K562 (cell line): ENCODE results near the gene PSMD2. TPM values are rescaled to one million over a fixed set of nuclear protein-coding genes. Genes with fewer than 3 reads are reported as not detected.
A peak's percentile ranks its signal among the peaks of the same experiment; 100 is the strongest.

ENCODE experiments used
- BRF1 ChIP-seq: IDR thresholded peaks from 3 replicates; pipeline ENCODE4 v1.6.1; 2011; ENCODE audit warnings: borderline replicate concordance, mild to moderate bottlenecking; ENCODE audit not compliant: insufficient read length; ENCODE audit errors: extremely low read depth
- CHD2 ChIP-seq: IDR thresholded peaks from 2 replicates; pipeline ENCODE4 v1.6.1; 2011; ENCODE audit warnings: low read depth, low read length
- ETV5 ChIP-seq: sonication (generic); formaldehyde crosslinking; IDR thresholded peaks from 2 replicates; pipeline ENCODE4 v1.4.0; 2020; ENCODE audit warnings: low read depth, mild to moderate bottlenecking, missing genetic modification reagents
- FIP1L1 ChIP-seq: fragments of 200-400 bp; formaldehyde crosslinking; IDR thresholded peaks from 2 replicates; pipeline ENCODE4 v1.6.1; 2018; ENCODE audit warnings: mild to moderate bottlenecking, low read depth, low read length; ENCODE audit not compliant: poor library complexity, severe bottlenecking
- FOXA3 ChIP-seq, 2 experiments: fragments of 450-650 bp in 1 of 2; sonication (generic) in 1 of 2; formaldehyde crosslinking; IDR thresholded peaks in 1 of 2; conservative IDR thresholded peaks in 1 of 2; 2 replicates each; pipeline versions ENCODE4 v1.4.0 to v1.8.0; 2020 to 2022; ENCODE audit warnings: mild to moderate bottlenecking in 2 of 2, missing genetic modification reagents in 1 of 2
- HMGN3 ChIP-seq: IDR thresholded peaks from 2 replicates; pipeline ENCODE4 v1.6.1; 2011; ENCODE audit warnings: borderline replicate concordance, low read depth, mild to moderate bottlenecking, mixed read lengths, low read length; ENCODE audit not compliant: insufficient read length; ENCODE audit errors: extremely low read depth
- MECOM ChIP-seq: fragments of 250-450 bp; sonication (Bioruptor Pico); IDR thresholded peaks from 2 replicates; pipeline ENCODE4 v1.8.0; 2022; ENCODE audit warnings: inconsistent platforms
- MNT ChIP-seq, 2 experiments: fragments of 450-650 bp; conservative IDR thresholded peaks; 2 replicates each; pipeline ENCODE4 v1.6.1; 2017; ENCODE audit warnings: mild to moderate bottlenecking in 2 of 2, moderate library complexity in 2 of 2
- NR2F6 ChIP-seq: fragments of 450-650 bp; formaldehyde crosslinking; IDR thresholded peaks from 2 replicates; pipeline ENCODE4 v1.4.0; 2020; ENCODE audit warnings: mild to moderate bottlenecking
- RBFOX2 ChIP-seq: fragments of 200-400 bp; formaldehyde crosslinking; IDR thresholded peaks from 2 replicates; pipeline ENCODE4 v1.6.1; 2017; ENCODE audit warnings: low read depth, mild to moderate bottlenecking, low read length, moderate library complexity
- SIN3A ChIP-seq, 2 experiments: fragments of 150-350 bp in 1 of 2; IDR thresholded peaks; 2 replicates each; pipeline ENCODE4 v1.6.1; 2011 to 2016; ENCODE audit warnings: borderline replicate concordance in 2 of 2, low read depth in 2 of 2, low read length in 2 of 2, mild to moderate bottlenecking in 2 of 2, moderate library complexity in 2 of 2; ENCODE audit not compliant: control insufficient read depth in 1 of 2
- WHSC1 ChIP-seq: IDR thresholded peaks from one replicate; pipeline ENCODE4 v1.6.1; 2012; ENCODE audit warnings: low read length, control low read depth, inconsistent platforms
- ZNF408 ChIP-seq: fragments of 250-450 bp; sonication (Bioruptor Pico); IDR thresholded peaks from 2 replicates; pipeline ENCODE4 v1.4.0; 2020; ENCODE audit warnings: low read depth, mild to moderate bottlenecking, moderate library complexity
- polyA plus RNA-seq, 8 experiments: library from polyadenylated mRNA; depleted of rRNA in 4 of 8; stranded (reverse) in 5 of 8; unstranded in 3 of 8; fragments of >200 nt; fragmentation: Nextera tagmentation in 2 of 8; fragmentation: Illumina TruSeq in 1 of 8; extraction: Ambion mirVana in 2 of 8; extraction: Trizol in 1 of 8; gene quantifications; 2 replicates each; pipeline versions ENCODE4 v1.2.1 to v1.2.3, GENCODE V29; 2011 to 2014; ENCODE audit warnings: inconsistent platforms in 1 of 8, missing spikeins in 1 of 8
- total RNA-seq, 7 experiments: library from RNA; depleted of rRNA in 6 of 7; stranded (reverse); fragments of >200 nt in 6 of 7; fragmentation: Illumina TruSeq in 2 of 7; extraction: Trizol in 2 of 7; gene quantifications; 2 replicates each; pipeline versions ENCODE4 v1.2.1 to v1.2.3, GENCODE V29; 2011 to 2021; ENCODE audit warnings: low replicate concordance in 1 of 7
- TF ChIP-seq, protein P1 (sequence below): IDR thresholded peaks from 3 replicates; pipeline ENCODE4 v1.6.1; 2011; ENCODE audit warnings: borderline replicate concordance, mild to moderate bottlenecking; ENCODE audit not compliant: insufficient read length, insufficient read depth
- TF ChIP-seq, protein P2 (sequence below): sonication (generic); formaldehyde crosslinking; IDR thresholded peaks from 2 replicates; pipeline ENCODE4 v1.8.0; 2022; ENCODE audit warnings: mild to moderate bottlenecking, missing genetic modification reagents
- TF ChIP-seq, protein P3 (sequence below), 2 experiments: fragments of 450-650 bp in 1 of 2; sonication (generic) in 1 of 2; formaldehyde crosslinking in 1 of 2; IDR thresholded peaks in 1 of 2; conservative IDR thresholded peaks in 1 of 2; 2 replicates each; pipeline versions ENCODE4 v1.6.1 to v1.8.1; 2016 to 2023; ENCODE audit warnings: mild to moderate bottlenecking in 2 of 2, moderate library complexity in 2 of 2, inconsistent platforms in 1 of 2, missing genetic modification reagents in 1 of 2
- TF ChIP-seq, protein P4 (sequence below): fragments of 450-650 bp; IDR thresholded peaks from 2 replicates; pipeline ENCODE4 v1.7.1; 2018; ENCODE audit warnings: mild to moderate bottlenecking, low read depth; ENCODE audit not compliant: partially characterized antibody

PSMD2 gene
- total and polyA plus RNA-seq, 9 of the 15 experiments (the other 6 are each of a cell fraction or from before 2014, with no cell fraction given): 152 to 484 (median 295) TPM

GRCh38 chr3:184335661-184336546, 36.9 kb downstream of the PSMD2 start (continued):
- TF ChIP-seq, protein P1, sequence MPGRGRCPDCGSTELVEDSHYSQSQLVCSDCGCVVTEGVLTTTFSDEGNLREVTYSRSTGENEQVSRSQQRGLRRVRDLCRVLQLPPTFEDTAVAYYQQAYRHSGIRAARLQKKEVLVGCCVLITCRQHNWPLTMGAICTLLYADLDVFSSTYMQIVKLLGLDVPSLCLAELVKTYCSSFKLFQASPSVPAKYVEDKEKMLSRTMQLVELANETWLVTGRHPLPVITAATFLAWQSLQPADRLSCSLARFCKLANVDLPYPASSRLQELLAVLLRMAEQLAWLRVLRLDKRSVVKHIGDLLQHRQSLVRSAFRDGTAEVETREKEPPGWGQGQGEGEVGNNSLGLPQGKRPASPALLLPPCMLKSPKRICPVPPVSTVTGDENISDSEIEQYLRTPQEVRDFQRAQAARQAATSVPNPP: no peak
- TF ChIP-seq MNT (conservative IDR thresholded peaks at IDR 0.05) (peak in 1 of 2 experiments; percentile 66; a peak in 3 of 4 replicates), NR2F6 (0 out of 2 replicates have a peak, but pooled peaks have one; percentile 42), BRF1 (no peak), MECOM (no peak), FIP1L1 (peak; percentile 79), CHD2 (no peak), SIN3A (IDR thresholded peaks at IDR 0.05; ENCODE audit: borderline replicate concordance in 2 of 2, control insufficient read depth in 1 of 2, low read depth in 2 of 2, low read length in 2 of 2) (peak in 1 of 2 experiments; percentile 21; a peak in 1 of 4 replicates), FOXA3 (CRISPR knock-in tag; conservative IDR thresholded peaks at IDR 0.05 in 1 of 2, IDR thresholded peaks at IDR 0.05 in 1 of 2) (peak in 1 of 2 experiments; percentile 30; a peak in 1 of 4 replicates), WHSC1 (no peak), RBFOX2 (peak; percentile 79), ETV5 (CRISPR knock-in tag) (no peak), HMGN3 (peak; percentile 46), ZNF408 (no peak)
- TF ChIP-seq, protein P2, sequence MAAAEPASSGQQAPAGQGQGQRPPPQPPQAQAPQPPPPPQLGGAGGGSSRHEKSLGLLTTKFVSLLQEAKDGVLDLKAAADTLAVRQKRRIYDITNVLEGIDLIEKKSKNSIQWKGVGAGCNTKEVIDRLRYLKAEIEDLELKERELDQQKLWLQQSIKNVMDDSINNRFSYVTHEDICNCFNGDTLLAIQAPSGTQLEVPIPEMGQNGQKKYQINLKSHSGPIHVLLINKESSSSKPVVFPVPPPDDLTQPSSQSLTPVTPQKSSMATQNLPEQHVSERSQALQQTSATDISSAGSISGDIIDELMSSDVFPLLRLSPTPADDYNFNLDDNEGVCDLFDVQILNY (CRISPR knock-in tag): no peak
- TF ChIP-seq, protein P3, sequence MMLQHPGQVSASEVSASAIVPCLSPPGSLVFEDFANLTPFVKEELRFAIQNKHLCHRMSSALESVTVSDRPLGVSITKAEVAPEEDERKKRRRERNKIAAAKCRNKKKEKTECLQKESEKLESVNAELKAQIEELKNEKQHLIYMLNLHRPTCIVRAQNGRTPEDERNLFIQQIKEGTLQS (IDR thresholded peaks at IDR 0.05): peak; percentile 95
- TF ChIP-seq, protein P3 (CRISPR knock-in tag; conservative IDR thresholded peaks at IDR 0.05): peak; percentile 82
- TF ChIP-seq, protein P4, sequence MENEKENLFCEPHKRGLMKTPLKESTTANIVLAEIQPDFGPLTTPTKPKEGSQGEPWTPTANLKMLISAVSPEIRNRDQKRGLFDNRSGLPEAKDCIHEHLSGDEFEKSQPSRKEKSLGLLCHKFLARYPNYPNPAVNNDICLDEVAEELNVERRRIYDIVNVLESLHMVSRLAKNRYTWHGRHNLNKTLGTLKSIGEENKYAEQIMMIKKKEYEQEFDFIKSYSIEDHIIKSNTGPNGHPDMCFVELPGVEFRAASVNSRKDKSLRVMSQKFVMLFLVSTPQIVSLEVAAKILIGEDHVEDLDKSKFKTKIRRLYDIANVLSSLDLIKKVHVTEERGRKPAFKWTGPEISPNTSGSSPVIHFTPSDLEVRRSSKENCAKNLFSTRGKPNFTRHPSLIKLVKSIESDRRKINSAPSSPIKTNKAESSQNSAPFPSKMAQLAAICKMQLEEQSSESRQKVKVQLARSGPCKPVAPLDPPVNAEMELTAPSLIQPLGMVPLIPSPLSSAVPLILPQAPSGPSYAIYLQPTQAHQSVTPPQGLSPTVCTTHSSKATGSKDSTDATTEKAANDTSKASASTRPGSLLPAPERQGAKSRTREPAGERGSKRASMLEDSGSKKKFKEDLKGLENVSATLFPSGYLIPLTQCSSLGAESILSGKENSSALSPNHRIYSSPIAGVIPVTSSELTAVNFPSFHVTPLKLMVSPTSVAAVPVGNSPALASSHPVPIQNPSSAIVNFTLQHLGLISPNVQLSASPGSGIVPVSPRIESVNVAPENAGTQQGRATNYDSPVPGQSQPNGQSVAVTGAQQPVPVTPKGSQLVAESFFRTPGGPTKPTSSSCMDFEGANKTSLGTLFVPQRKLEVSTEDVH: peak; percentile 72
